Dermis blood vessel endothelial cell (primary cell): ENCODE data around the gene ZFYVE28. TPM values are rescaled to one million over a fixed set of nuclear protein-coding genes. Genes with fewer than 3 reads are reported as not detected.

ENCODE experiments used
- DNase-seq: peaks from one replicate; pipeline ENCODE4 v3.0.0; 2010
- total RNA-seq: library from RNA; depleted of rRNA; stranded (reverse); fragments of >200 nt; gene quantifications from 2 replicates; pipeline ENCODE4 v1.2.3, GENCODE V29; 2014

ZFYVE28 gene
- total RNA-seq, 1 donor from 2014 or later: 7.5 TPM

DNA sequence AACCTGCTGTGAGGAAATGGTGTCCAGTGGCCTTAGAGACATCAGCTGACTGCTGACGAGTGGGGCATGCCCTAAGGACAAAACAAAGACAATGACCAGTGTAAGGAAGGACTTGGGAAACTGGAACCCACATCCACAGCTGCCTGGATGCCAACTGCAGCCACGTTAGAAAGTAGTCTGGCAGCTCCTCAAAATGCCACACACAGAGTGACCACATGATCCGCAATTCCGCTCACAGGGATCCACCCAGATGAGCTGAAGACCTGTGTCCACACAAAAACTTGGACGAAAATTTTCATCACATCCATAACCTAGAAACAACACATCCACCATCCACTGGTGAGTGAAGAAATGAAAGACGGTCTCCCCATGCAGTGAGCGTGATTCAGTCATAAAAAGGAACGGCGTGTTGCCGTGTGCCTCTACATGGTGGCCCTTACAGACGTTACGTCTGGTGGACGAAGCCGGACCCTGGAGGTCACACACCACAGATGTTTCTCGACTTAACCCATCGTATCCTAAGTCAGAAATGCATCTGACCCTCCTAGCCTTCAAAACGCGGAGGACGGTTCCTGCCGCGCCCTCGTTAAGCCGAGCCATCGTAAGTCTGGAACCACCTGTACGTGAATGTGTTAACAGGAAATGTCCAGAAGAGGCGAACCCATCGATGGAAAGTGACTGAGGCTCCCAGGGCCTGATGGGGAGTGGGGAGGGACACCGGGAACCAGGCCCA is 115.9 kb downstream of the ZFYVE28 start:
- DNase-seq: no peak

DNA sequence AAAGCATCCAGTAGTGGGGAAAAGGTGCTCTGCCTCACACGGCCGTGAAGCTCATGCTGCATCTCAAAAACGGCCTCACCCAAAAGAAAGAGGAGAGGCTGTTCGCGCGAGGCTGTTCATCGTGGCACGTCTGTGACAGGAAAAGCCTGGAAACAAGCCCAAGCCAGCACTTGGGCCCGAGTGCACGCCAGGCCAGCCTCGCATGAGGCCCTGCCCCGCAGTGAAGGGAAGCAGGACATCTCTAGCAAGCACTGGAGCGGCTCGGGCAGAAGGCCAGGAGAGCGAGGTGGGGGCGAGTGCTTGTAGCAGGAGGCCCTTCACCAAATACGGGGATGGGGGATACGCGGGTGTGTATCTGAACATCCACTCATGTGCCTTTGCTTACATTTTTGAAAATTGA is 116.6 kb downstream of the ZFYVE28 start:
- no peak for DNase-seq

GRCh38 chr4:2301225-2301642 is 117.2 kb downstream of the ZFYVE28 start:
- DNase-seq: no peak

DNA sequence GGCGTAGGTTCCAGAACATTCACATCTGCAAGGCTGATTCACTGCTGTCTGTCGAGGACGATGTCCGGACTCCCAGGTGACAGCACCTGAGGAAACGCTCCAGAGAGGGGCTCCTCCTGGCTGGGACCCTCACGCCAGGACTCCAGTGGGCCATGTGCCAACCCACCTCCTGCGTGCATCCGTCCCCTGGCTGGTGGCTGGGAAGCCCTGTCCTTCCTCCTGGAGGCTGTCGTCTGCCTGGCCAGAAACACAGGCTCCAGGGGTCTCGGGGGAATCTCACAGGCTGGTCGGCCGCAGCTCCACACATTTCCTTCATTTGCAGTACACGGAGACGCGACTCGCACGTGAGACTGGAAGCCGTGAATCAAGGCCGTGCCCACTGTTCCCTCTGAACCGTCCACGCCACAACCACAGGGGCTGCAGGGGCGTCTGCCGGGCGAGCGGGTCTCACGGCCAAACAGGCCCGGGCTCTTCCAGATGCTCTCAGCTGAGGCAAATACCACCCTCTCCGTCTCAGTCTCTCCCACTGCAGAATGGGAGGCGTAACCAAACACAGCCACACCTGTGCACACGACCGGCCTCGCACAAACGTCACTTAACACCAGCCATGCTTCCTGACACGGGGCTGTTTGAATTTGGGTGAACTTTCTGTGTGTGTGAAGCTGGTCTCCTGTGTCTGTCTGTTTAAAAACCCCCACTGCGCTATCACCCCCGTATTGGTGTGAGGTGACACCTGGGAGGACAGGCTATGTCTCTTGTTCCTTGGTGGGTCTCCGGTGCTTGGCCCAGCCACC is 117.8 kb downstream of the ZFYVE28 start:
- DNase-seq: no peak

GRCh38 chr4:2299794-2300193 is 118.7 kb downstream of the ZFYVE28 start:
- DNase-seq: no peak

DNA sequence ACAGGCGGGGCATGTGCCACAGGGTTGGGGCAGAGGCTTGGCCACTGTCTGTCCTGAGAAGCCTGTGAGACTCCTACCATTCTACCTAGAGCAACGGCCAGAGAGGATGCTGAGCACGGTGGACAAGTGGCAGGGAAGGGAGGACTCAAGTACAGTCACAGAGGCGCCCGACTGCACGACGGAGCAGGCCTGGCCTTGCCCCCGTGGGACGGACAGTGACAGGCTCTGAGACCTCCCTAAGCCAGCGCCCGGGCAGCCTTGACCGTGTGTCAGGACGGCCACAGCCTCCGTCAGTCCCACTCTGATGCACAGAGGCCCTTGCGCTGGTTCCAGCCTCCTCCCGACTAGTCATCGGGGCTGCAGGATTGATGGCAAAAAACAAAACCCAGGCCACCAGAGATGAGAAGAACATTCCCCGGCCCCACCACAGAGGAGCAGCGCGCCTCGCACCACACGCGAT is 119.9 kb downstream of the ZFYVE28 start:
- no peak for DNase-seq

DNA sequence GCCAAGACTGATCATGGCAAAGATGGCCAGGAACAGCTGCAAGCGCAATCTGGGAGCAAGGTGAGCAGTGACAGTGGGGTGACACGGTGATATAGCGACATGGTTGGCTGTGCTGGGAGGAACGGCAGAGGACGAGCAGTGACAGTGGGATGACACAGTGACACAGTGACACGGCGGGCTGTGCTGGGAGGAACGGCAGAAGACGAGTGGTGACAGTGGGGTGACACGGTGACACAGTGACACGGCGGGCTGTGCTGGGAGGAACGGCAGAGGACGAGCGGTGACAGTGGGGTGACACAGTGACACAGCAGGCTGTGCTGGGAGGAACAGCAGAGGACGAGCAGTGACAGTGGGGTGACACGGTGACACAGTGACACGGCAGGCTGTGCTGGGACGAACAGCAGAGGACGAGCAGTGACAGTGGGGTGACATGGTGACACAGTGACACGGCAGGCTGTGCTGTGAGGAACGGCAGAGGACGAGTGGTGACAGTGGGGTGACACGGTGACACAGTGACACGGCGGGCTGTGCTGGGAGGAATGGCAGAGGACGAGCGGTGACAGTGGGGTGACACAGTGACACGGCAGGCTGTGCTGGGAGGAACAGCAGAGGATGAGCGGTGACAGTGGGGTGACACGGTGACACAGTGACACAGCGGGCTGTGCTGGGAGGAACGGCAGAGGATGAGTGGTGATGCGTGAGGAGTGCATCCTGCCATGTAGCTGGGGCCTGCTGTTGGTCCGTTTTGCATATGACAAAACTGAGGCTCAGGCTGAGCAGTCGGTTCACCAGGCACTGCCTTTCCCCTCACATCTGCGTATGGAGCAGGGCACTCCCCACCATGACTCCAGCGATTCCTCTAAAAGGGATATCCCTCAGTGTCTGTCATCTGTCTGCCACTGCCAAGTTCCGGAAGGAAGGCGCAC is 120.6 kb downstream of the ZFYVE28 start:
- no peak for DNase-seq

DNA sequence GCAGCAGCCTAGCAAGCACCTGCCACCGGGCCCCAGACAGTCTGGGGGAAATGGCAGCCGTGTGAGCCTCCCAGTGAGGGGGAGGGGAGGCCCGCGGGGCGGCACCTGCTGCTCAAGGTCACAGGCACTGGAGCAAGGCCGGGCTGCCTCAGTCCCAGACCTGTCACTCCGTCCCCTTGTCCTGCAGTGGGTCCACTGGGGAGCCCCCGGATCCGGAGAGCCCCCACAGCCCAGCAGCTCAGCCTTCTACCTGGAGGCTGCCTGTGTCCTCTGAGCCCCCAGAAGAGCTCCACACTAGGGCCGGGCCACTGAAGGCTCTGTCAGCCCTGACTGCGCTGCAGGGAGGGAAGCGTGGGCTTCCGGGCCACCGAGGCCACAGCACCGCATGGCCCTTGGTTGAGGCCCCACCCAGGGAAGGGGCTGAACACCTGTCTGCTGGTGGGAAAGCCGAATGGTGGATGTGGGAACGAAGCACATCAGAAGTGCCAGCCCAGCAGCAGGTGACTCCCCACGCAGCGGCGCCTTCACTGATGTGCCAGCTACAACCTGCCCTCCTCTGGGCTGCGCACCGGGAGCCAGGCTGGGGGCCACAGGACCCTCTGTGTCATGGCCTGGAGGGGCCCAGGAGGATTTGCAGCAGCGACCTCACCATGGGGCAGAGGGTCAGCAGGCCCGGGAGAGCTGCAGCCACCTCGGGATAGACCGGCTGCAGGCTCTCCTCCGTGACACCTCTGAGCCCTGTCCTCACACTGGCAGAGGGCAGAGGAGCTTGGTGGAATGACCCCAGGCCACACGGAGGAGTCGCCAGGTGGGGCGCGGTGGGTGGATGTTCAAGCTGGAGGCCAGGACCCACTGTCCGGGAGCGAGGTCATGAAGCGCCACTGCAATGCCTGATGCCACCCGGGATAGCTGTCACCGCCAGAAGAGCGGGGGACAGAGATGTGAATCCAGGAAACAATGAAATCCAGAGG is 121.5 kb downstream of the ZFYVE28 start:
- no peak for DNase-seq

GRCh38 chr4:2295900-2296442 is 122.5 kb downstream of the ZFYVE28 start:
- DNase-seq: no peak

GRCh38 chr4:2295500-2295899 is 122.9 kb downstream of the ZFYVE28 start:
- DNase-seq: no peak

DNA sequence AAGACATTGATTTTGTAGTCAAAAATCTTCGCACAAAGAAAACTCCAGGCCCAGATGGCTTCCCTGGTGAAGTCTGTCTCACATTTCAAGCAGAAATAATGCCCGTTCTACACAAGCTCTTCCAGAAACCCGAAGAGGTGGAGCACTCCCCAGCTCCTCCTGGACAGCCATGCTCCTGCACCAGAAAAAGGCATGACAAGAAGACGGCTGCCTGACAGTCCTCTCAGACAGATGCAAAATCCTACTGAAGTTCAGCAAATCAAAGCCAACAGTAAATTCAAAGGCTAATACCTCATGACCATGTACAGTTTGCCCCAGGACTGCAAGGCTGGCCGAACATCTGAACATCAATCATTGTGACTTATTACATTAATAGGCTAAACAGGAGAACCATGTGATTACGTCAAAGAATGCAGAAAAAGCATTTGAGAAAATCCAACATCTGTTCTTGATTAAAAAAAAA is 125.8 kb downstream of the ZFYVE28 start:
- DNase-seq: no peak

DNA sequence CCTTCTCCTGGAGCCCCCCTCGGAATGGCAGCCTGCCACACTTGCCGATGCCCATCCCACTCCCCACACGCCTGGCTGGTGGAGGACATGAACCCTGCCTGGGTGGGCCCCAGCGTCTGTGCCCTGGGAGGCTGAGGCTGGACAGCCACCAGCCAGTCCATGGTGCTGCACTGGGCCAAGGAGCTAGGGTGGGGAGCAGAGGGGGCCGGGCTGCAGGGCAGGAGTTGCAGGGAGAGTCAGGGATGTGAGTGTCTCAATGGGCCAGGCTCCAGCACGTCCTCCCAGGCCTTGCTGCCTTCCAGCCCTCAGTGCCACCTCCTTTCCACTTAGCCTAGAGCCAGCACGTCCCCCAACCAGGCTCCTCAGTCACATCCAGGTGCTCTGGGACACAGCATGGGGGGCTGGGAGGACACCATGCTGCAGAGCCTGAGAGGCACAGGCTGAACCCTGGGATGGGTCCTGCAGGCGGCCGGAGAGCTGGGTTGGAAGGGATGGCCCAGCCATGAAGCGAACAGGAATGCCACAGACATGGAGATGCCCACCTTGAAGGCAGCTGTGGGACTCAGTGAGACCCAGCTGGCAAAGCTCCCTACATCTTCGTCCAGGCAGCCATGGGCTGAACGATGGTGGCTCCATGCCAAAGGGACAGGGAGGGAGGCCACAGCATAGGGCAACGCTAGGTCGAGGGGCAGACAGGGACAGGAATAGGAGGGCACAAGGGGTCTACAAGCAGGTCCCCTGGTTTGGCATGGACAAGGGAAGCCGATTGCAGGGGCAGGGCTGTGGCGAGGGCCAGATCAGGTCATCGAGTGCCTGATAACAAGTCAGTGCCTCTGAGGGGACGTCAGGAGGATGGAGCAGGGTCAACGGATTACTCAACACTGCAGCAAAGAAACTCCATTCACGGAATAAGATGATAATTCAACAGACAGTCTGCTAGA is 126.5 kb downstream of the ZFYVE28 start:
- DNase-seq: no peak

GRCh38 chr4:2290974-2291704 is 127.3 kb downstream of the ZFYVE28 start:
- no peak for DNase-seq

DNA sequence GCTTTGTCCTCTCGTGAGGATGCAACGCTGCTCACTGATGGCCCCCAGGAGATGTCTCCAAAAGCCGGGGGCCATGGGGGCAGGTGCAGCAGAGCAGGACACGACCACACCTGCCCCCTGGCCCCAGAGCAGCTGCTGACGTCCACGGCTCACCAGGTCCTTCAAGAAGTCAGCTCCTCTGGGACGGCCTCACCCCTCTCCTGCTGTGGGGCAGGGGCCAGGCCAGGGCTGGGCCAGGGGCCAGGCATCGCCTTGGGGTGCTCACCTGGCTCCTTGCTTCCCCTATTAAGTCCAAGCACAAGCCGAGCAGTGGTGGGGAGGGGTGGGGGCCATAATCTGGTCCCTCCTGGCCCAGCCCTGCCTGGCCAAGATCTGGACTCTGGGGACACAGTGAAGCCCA is 128.0 kb downstream of the ZFYVE28 start:
- no peak for DNase-seq

DNA sequence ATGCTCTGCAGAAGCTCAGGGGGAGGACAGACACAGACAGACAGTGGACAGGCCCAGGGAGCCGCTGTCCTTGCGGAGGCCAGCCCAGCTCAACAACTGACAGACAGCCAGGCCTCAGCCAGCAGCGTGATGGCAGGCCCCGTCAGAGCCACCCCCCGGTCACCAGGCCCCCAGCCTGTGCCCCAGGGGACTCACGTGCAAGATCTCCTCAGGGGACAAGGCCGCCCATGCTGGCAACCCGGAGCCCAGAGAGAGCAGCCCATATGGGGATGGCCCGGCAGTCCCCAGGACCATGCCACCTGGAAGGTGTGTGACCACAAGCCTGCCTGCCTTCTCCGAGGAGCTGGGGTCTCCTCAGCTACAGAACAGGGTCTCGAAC is 128.5 kb downstream of the ZFYVE28 start:
- no peak for DNase-seq

DNA sequence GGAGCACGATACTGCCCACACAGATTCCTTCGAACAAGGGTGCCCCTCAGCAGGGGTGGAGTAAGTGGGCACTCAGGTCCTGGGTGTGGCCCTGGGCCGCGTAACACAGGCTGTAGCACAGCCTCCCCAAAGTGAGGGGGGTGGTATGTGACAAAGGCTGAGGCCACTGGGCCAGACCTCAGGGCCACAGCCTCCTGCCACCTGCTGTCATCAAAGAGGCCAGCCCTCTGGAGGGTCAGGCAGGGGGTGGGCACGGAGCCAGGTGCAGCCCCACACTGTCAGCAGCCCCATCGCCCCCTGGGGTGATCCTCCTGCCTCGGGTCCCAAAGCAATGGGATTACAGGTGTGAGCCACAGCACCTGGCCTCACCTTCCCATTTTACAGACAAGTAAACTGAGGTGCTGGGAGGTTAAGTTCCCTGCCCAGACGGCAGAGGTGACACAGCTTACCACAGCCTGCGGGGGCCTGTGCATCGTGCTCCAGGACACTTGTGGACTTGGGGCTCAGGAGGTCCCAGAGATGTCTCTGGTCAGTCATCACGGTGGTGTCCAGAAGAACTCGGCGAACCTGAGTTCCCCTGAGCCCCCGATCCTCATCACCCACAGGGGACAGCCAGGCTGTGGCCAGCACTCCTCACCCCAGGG is 129.0 kb downstream of the ZFYVE28 start:
- DNase-seq: no peak

- DNase-seq: no peak
These were observed 130.3 kb downstream of the ZFYVE28 start for GRCh38 chr4:2288051-2288541.

GRCh38 chr4:2287594-2287915 is 130.9 kb downstream of the ZFYVE28 start:
- DNase-seq: no peak
